Erythroblast (primary cell): Measurements from ENCODE around the gene POLR1A.

ENCODE experiments used
- DNase-seq, 2 experiments: peaks; one replicate each; lab custom pipeline; 2025; lab: John Stamatoyannopoulos, UW
- GATA1 ChIP-seq: IDR thresholded peaks from 2 replicates; pipeline ENCODE4 v1.6.1; 2011; ENCODE audit warnings: low read depth, mild to moderate bottlenecking, control low read depth, low read length, moderate library complexity
- POLR2A ChIP-seq: IDR thresholded peaks from 2 replicates; pipeline ENCODE4 v1.6.1; 2011; ENCODE audit warnings: mild to moderate bottlenecking, low read length

Gene POLR1A

DNA sequence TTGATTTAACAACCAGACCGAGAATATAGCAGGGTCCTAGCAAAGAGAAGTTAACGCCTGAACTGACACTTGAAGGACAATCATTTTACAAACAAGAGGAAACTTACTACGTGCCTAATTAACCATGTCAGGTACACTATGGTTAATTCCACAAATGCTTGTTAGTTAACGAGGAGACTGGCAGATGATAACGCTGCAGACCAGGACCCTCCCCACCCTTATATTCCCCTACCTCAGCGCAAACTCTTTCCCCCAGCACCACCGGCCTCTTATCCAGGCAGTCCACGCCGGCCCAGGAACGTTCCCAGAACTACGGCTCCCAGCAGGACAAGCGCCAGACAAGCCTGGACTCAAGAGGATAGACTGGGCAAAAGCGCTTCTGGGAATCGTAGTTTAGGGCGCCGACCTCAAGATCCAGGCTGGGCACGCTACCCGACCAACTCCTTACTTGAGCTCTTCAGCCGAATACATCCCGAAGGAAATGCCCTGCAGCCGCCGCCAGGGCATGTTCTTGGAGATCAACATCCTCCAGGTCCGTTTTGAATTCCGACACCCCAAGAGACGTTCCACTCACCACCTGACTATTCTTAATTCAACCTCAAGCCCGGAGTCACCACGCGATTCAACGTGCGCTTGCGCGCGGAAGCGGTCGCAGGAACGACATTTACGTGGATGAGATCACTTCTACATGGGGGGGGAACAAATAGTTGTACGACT, at the start of gene POLR1A:
POLR1A (minus strand) TSS at position 635 of the 717 bp plus-strand sequence; CDS start at position 525, 110 bp downstream.
- TF ChIP-seq POLR2A, result no peak
- TF ChIP-seq GATA1, result no peak
- peak; percentile 94 to 96 for DNase-seq

GRCh38 chr2:86150502-86150901, 44.8 kb upstream of the POLR1A start:
- TF ChIP-seq POLR2A, result no peak
- TF ChIP-seq GATA1, result no peak
- DNase-seq, result no peak

DNA sequence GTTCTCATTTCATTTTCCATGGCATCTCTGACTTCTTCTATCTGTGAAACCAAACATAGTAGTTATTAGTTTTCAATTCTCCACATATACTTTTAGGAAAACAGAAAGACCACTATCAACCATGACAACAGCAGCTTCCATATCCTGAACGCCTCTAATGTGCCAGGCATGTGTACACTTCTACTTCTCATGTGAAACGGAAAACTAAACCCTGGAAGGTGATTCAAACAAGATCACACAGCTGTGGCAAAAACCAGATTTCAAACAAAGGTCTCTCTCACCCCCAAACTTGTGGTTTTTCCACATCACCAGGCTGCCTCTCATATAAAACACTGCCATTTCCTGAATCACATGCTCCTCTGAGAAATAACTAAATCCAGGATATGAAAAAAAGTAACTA, 42.1 kb upstream of the POLR1A start:
- TF ChIP-seq GATA1, result no peak
- no peak for TF ChIP-seq POLR2A
- no peak for DNase-seq

DNA sequence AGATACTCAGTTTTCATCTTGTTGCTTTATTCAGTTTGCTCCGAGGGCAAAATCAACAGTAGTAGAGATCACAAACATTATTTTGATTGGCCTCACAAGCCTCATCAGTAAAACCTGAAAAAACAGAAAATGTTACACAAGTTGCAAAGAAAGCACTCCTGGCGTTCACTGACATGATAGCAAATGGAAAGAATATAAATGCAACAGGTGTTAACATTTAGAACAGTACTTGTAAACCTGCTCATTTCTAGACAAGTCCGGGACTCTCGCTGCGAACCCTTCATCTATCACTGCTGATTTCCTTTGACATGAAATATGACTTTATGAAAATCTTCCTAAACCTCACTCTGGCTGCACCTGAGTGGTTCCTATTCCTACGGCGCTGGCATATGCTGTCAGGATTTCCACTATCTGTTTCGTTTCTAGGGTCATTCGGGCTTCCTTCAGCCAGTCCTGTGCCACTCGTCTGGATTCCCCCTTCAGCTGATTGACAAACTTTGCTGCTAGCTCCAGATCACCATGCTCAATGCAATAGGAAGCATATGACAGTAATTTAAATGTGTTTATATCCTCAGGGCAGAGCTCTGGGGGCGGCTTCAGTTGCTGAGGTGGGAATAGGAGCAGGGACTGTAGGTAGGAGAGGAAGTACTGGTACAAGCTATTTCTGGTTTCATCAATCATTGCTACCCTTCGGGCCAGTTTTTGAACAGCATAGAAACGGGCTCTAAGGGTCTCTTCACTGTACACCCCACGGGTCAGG, 38.4 kb upstream of the POLR1A start:
- no peak for DNase-seq
- TF ChIP-seq GATA1 (no peak), POLR2A (no peak)

GRCh38 chr2:86143307-86143706, 37.6 kb upstream of the POLR1A start:
- DNase-seq, result no peak
- TF ChIP-seq GATA1 (no peak), POLR2A (no peak)

DNA sequence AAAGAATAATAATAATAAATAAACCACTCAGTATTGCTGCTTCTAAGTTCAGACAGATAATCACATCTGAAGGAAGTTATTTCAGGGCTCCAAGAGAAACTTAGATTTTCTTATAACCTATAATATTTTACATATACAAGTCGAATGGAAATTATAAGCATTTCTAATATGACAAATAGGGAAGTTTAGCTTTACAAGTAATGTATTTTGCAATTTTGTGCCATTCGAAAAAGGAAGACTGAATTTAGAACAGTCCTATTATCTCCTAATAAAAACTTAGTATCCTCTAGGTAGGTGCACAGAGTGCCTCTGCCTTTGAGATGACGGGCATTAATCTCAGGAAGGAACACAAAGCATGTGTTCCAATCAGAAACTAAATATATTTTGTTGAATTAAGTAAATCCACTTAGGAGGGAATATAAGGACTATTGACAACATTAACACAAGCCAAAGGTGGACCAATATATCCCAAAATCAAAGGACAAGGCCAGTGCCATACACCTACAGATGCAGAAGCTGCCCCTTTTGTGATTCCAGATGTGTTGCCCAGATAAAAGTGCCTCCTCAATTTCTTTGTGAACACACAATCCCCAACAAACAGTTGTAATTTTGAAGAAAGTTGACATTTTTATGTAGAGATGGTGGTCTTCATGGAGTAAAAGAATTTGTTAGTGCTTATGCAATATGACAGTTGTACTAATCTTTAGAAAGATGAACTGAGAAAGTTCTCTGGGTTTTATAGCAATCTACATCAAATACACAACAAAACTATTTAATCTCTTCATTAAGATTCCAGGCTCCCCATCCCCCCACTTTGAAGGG, 37.0 kb upstream of the POLR1A start:
- TF ChIP-seq GATA1, result no peak
- TF ChIP-seq POLR2A, result no peak
- DNase-seq, result no peak

DNA sequence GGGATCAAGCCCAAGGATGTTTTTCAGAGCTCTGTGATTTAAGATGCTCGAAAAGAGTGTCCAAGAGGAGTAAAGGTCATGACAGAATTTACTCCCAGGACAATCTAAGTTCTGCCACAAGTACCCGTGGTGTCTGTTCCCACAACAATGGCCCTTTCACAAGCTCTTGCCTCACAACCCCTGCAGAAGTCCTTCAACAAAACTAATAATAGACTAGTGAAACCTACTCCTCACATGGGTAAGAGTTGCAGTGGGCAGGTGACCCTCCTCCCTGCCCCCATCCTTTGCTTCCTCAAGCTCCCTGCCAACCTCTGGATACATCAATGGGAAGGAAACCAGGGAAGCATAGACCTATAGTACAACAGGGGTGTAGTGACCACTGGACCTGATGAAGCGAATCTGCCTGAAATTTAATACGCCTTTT, 35.3 kb upstream of the POLR1A start:
- no peak for TF ChIP-seq GATA1
- TF ChIP-seq POLR2A, result no peak

DNA sequence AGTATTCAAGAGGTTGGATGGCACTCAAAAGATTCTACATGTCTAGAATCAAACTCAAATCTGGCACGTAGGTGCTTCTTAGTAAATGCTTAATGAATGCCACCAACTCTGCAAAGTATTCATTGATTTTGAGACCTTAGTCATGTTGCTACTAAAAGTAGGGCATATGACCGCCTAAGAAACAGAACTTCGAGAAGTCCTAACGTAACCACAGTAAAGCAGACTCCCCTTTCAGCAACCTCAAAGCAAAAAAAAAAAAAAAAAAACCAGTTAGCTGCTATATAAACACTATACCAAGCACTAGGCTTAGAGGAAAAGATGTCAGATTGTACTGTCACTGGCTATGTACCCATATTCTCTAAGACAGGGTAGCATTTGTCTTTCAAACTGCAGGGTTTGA, 34.3 kb upstream of the POLR1A start:
- no peak for DNase-seq

More for the DNA sequence above, 35.3 kb upstream of the POLR1A start:
- DNase-seq, result no peak

GRCh38 chr2:86138736-86139625, 33.3 kb upstream of the POLR1A start:
- TF ChIP-seq POLR2A (no peak), GATA1 (no peak)
- DNase-seq, result no peak

More for the DNA sequence above, 34.3 kb upstream of the POLR1A start:
- TF ChIP-seq GATA1 (no peak), POLR2A (no peak)

- DNase-seq, result no peak
- TF ChIP-seq POLR2A (no peak), GATA1 (no peak)
Observed at GRCh38 chr2:86136141-86136540, 30.5 kb upstream of the POLR1A start.

- no peak for DNase-seq
- TF ChIP-seq POLR2A (no peak), GATA1 (no peak)
Observed at GRCh38 chr2:86135653-86136052, 30.0 kb upstream of the POLR1A start.

DNA sequence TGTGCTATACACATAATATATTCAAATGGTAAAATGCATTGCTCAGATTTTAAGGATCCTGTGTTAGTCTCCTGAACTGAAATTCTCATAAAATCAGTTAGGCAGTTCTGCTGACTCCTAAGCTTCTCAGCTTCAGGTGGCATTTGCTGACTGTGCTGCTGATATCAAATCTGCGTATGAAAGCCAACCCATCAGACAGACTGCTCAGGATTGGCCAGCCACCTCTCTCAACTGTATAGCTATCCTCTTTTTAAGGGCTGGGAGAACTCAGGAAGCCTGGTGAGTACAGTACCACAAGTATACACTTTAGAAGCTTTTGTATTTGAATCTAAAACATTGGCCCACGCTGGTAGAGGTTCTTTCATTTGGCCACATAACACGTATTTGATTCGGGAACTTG, 29.0 kb upstream of the POLR1A start:
- no peak for DNase-seq
- TF ChIP-seq POLR2A (no peak), GATA1 (no peak)

- DNase-seq, result no peak
- TF ChIP-seq GATA1, result no peak
- TF ChIP-seq POLR2A, result no peak
Observed at GRCh38 chr2:86124683-86125082, 19.0 kb upstream of the POLR1A start.
